Prostate gland (tissue), 2 donors: ENCODE data around the gene VAV1. TPM values are rescaled to one million over a fixed set of nuclear protein-coding genes. Genes with fewer than 3 reads are reported as not detected.

Experiments used
- DNase-seq: peaks from one replicate; pipeline ENCODE4 v3.0.0-alpha.2; 2019; ENCODE audit warnings: low spot score
- H3K27ac ChIP-seq, 2 donors: fragments of 200-600 bp; sonication (generic); 2 replicates each; pipeline ENCODE4 v1.5.1; 2017 to 2019
- H3K27me3 ChIP-seq: fragments of 200-600 bp; sonication (generic); replicated peaks from 2 replicates; pipeline ENCODE4 v1.5.1; 2019; ENCODE audit not compliant: insufficient read depth
- H3K36me3 ChIP-seq, 2 donors: fragments of 200-600 bp; sonication (generic); 1 replicate in 1 of 2; 2 replicates in 1 of 2; pipeline versions ENCODE4 v1.5.1 to v1.8.1; 2017 to 2019
- H3K4me1 ChIP-seq: fragments of 200-600 bp; sonication (generic); replicated peaks from 2 replicates; pipeline ENCODE4 v1.5.1; 2019
- H3K4me3 ChIP-seq, 2 donors: fragments of 200-600 bp; sonication (generic); 2 replicates each; pipeline ENCODE4 v1.5.1; 2017 to 2019
- H3K9me3 ChIP-seq: fragments of 200-600 bp; sonication (generic); 2 replicates; pipeline ENCODE4 v1.5.1; 2017
- CTCF ChIP-seq, 4 experiments: fragments of 200-600 bp in 2 of 4; fragments of 450-650 bp in 2 of 4; sonication (generic) in 2 of 4; IDR thresholded peaks; 1 replicate in 3 of 4; 2 replicates in 1 of 4; pipeline ENCODE4 v1.5.1; 2016 to 2019; ENCODE audit warnings: antibody characterized with exemption in 4 of 4, mild to moderate bottlenecking in 2 of 4, moderate library complexity in 2 of 4
- POLR2A ChIP-seq: fragments of 450-650 bp; IDR thresholded peaks from one replicate; pipeline ENCODE4 v1.6.1; 2016; ENCODE audit warnings: antibody characterized with exemption, mild to moderate bottlenecking
- POLR2AphosphoS5 ChIP-seq: sonication (generic); formaldehyde crosslinking; IDR thresholded peaks from one replicate; pipeline ENCODE4 v1.6.1; 2017; ENCODE audit warnings: antibody characterized with exemption
- WGBS: methylation state at CpG from one replicate; pipeline ENCODE4 v1.1.5; 2018; 5-methylcytosine and 5-hydroxymethylcytosine counted together
- intact Hi-C: fragments of 100-400 bp; cut with DNase I; formaldehyde crosslinking; loops from one replicate; pipeline ENCODE4 v1.14.2; 2022
- total RNA-seq, 2 donors: library from RNA; depleted of rRNA; stranded (reverse); fragments of >200 nt; gene quantifications; one replicate each; pipeline ENCODE4 v1.1.0, GENCODE V29; 2016

The VAV1 gene
- total RNA-seq, 2 donors from 2014 or later, result 3.6 to 4.8 TPM

- H3K4me3 ChIP-seq, result no peak overlapping the region
- TF ChIP-seq POLR2A (no peak), POLR2AphosphoS5 (no peak), CTCF (IDR thresholded peaks at IDR 0.05) (no peak)
These were observed 29.1 kb downstream of the VAV1 start for GRCh38 chr19:6801485-6802086.

GRCh38 chr19:6802336-6803035 lies 30.0 kb downstream of the VAV1 start:
- DNase-seq, result no peak
- 72% methylated on average over 9 of the region's 9 CpGs for WGBS
- Histone ChIP-seq H3K4me3 (no peak overlapping the region), H3K36me3 (no peaks in the 10 kb centered on the region), H3K9me3 (no peaks in the 10 kb centered on the region), H3K4me1 (no peaks in the 10 kb centered on the region), H3K27me3 (no peaks in the 10 kb centered on the region), H3K27ac (no peak overlapping the region)
- TF ChIP-seq POLR2A (no peak), POLR2AphosphoS5 (no peak), CTCF (IDR thresholded peaks at IDR 0.05) (no peak)
- intact Hi-C loops, result no loop called here

More at GRCh38 chr19:6801485-6802086, 29.1 kb downstream of the VAV1 start:
- no peaks in the 10 kb centered on the region for H3K27me3 ChIP-seq
- WGBS, result 9% methylated on average over 19 of the region's 19 CpGs
- H3K9me3 ChIP-seq, result no peaks in the 10 kb centered on the region
- no peak overlapping the region for H3K27ac ChIP-seq
- H3K36me3 ChIP-seq, result no peaks in the 10 kb centered on the region
- H3K4me1 ChIP-seq, result no peaks in the 10 kb centered on the region
- intact Hi-C loops, result no loop called here
- DNase-seq, result peak; percentile 22

- H3K36me3 ChIP-seq, result no peaks in the 10 kb centered on the region
- no peak overlapping the region for H3K27ac ChIP-seq
- H3K4me1 ChIP-seq, result no peaks in the 10 kb centered on the region
- no peaks in the 10 kb centered on the region for H3K27me3 ChIP-seq
- DNase-seq, result no peak
- 79% methylated on average over 8 of the region's 8 CpGs for WGBS
- TF ChIP-seq POLR2A (no peak), CTCF (IDR thresholded peaks at IDR 0.05) (no peak)
- H3K9me3 ChIP-seq, result no peaks in the 10 kb centered on the region
- intact Hi-C loops, result no loop called here
- H3K4me3 ChIP-seq, result no peak overlapping the region
These were observed 30.5 kb downstream of the VAV1 start for GRCh38 chr19:6803036-6803404.

- H3K9me3 ChIP-seq, result no peaks in the 10 kb centered on the region
- TF ChIP-seq POLR2AphosphoS5 (no peak), POLR2A (no peak), CTCF (IDR thresholded peaks at IDR 0.05) (no peak)
- H3K36me3 ChIP-seq, result no peaks in the 10 kb centered on the region
- H3K4me3 ChIP-seq, result no peak overlapping the region
- no peaks in the 10 kb centered on the region for H3K4me1 ChIP-seq
- no peaks in the 10 kb centered on the region for H3K27me3 ChIP-seq
- no peak for DNase-seq
- 84% methylated on average over 4 of the region's 4 CpGs for WGBS
- intact Hi-C loops, result no loop called here
- no peak overlapping the region for H3K27ac ChIP-seq
These were observed 34.0 kb downstream of the VAV1 start for GRCh38 chr19:6806488-6806887.

GRCh38 chr19:6807291-6807690 lies 34.8 kb downstream of the VAV1 start:
- WGBS, result 95% methylated on average over 5 of the region's 5 CpGs
- TF ChIP-seq POLR2AphosphoS5, result no peak
- no peak for TF ChIP-seq POLR2A
- no peak for TF ChIP-seq CTCF (IDR thresholded peaks at IDR 0.05)
- no peak for DNase-seq
- Histone ChIP-seq H3K36me3 (no peaks in the 10 kb centered on the region), H3K9me3 (no peaks in the 10 kb centered on the region), H3K4me3 (no peak overlapping the region), H3K27me3 (no peaks in the 10 kb centered on the region), H3K27ac (no peak overlapping the region), H3K4me1 (no peaks in the 10 kb centered on the region)
- intact Hi-C loops, result no loop called here
